NCI-H1048 (cell line): ENCODE data around the gene GINS1.

Experiments
- DNase-seq: peaks from one replicate; lab custom pipeline; 2025; lab: John Stamatoyannopoulos, UW

The GINS1 gene

DNA sequence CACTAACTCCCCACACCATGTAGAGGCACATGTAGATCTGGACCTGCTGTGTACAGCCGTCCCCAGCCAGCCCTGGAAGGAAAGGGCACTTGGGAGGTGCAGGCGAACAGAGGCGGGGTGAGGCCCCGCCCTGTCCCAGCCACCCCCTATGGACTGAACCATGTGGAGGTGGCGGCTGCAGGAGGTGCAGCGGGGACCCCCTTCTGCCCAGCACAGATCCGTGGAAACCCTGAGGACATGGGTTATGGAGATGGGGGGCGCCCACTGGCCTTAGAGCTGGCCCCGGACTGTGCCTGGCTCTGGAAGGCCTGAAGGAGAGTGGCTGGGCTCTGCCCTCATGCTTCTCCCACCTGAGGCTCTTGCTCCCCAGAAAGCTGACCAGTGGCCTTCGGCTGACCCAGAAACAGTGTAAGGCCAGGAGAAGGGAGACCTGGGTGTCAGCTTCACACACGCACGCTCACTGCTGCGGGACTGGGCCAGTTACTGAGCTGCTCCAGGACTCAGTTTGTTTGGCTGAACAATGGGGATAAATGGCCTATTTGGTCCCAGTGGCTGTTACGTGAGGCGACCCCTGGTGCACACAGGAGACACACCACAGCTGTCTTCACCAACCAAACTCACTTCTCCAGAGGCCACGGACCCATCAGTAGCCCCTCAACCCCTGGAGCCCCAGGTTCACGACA, 87.2 kb downstream of the GINS1 start:
- no peak for DNase-seq

DNA sequence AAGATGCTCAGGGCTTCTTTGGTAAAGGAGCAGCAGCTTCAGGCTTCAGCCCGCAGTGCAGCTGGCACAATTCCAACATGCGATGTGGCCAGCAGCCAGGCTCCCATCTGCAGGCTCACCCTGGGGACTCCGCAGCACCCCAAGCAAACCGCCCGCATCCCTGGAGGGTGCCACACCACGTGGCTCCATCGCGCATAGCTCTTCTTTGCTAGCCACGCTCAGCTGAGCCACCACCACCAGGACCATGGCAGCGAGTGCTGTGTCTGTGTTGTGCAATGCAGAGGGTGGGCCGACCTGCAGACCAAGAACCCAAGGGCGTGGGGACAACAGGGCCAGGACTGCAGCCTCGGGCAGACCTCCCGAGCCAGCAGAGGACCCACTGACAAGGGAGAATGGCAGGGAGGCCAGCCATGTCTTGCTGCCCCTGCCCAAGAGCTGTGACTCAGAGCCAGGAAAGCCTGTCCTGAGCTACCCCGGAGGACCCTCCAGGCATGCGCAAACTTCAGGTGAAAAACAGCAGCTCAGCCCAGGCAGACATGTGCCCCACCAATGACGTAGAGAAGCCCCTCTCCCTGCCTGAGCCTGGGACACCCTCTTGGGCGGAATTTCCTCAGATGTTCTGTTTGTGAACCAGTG, 87.8 kb downstream of the GINS1 start:
- DNase-seq, result no peak

DNA sequence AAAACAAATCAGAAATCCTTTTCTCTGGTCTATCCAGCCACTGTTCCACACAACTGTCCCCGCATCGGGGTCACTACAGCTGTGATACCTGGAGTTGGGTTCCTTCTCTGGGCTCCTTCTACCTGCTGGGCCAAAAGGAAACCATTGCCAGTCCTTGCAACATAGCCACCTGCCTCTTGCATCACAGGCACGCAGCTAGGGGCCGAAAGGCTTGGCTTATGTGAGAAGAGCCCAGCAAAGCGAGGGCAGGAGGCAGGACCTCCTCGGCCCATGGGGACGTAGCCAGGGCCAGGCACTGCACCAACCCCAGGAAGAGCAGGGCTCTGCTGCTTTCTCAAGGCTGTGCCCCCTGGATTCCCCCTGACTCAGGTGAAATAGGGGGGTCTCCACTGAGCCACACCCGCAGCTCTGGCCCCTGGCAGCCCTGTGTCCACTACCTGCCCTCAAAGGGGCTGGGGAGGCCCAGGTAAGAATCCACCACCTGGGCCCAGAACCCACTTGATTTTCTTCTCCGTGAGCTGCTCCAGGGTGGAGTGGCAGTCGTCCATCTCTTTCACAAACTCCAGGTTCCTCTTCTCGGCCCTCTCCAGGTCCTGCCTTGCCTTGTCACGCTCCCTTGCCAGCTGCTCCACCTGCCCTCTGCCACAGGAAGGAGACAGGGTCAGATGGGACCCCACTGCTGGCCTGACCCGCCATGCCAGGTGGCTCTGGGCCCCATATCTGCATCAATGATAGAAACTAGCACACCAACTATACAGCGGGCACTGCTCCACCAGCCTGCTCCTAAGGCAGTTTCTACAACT, 88.9 kb downstream of the GINS1 start:
- DNase-seq, result no peak

DNA sequence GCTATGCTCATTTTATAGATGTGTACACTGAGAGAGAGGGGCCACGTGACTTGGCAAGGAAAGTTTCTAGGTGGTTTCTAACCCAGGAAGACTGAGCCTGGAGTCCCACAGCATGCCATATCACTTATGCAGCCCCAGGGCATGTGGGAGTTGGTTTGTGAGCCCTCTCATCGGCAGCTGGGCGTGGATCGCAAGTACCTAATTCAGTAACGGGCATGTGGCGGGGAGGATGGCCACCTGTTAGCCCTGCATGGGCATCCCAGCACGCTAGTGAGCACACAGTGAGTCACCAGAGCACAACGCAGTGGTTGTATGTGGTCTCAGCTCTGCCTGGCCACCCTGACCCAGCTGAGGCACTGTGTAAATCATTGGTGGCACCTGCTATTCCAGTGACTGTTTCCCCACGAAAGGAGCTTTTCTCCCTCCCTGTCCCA, 89.5 kb downstream of the GINS1 start:
- DNase-seq, result no peak

DNA sequence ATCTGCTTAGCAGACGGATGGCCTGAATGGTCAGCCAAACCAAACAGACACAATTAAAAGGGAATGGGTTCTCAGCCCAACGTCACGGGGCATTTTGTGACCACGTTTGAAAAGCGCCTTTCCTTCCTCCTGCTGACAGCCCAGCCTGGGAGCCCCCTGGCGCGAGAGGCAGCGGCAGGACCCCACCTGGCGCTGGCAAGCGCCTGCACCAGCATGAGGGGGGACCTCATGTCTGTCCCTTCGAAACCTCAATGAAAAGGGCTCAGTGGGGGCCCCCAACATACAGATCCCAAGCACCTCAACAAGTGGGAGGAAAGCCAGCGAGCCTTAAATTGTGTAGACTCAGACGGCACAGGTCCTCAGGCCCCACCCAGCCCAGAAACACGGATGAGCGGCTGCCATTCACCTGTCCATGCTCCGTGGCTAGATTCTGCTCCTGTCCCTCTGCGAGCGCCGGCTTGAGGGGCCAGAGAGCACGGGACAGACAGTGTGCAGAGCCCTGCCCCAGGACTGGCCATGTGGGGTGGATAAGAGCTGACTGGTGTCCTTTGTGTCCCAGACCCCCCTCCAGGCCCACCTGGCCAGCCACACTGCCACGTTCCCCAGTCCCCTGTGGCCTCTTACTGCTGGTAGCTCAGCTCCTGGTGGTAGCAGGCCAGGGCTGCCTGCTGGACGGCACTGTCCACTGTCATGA, 90.3 kb downstream of the GINS1 start:
- no peak for DNase-seq
